Right lobe of liver (tissue), 6 donors: ENCODE data around the gene CHST1. TPM values are rescaled to one million over a fixed set of nuclear protein-coding genes. Genes with fewer than 3 reads are reported as not detected.

Source experiments
- ATAC-seq, 4 donors: fragments of 200-7000 bp; cut with Tn5 transposase; one replicate each; pipeline ENCODE4 v1.9.1; 2020; ENCODE audit warnings: mild to moderate bottlenecking in 4 of 4, moderate library complexity in 4 of 4
- DNase-seq, 3 donors: peaks; one replicate each; pipeline ENCODE4 v3.0.0-alpha.2; 2020
- H3K27ac ChIP-seq, 3 donors: fragments of 200-600 bp; one replicate each; pipeline ENCODE4 v1.8.0; 2022
- H3K27me3 ChIP-seq, 2 donors: fragments of 200-600 bp; one replicate each; pipeline ENCODE4 v1.8.0; 2022
- H3K36me3 ChIP-seq, 4 donors: fragments of 200-600 bp; sonication (generic) in 1 of 4; one replicate each; pipeline versions ENCODE4 v1.5.1 to v1.8.0; 2017 to 2022; ENCODE audit warnings: control low read depth in 1 of 4
- H3K4me1 ChIP-seq, 4 donors: fragments of 200-600 bp; sonication (generic) in 1 of 4; one replicate each; pipeline versions ENCODE4 v1.5.1 to v1.8.0; 2017 to 2022; ENCODE audit warnings: control low read depth in 1 of 4
- H3K4me3 ChIP-seq, 3 donors: fragments of 200-600 bp; one replicate each; pipeline ENCODE4 v1.8.0; 2022
- H3K9me3 ChIP-seq, 4 donors: fragments of 200-600 bp; sonication (generic) in 1 of 4; one replicate each; pipeline versions ENCODE4 v1.5.1 to v1.8.0; 2017 to 2022; ENCODE audit warnings: control low read depth in 1 of 4
- CTCF ChIP-seq, 4 donors: fragments of 200-600 bp in 3 of 4; fragments of 450-650 bp in 1 of 4; IDR thresholded peaks; one replicate each; pipeline versions ENCODE4 v1.5.1 to v1.8.0; 2016 to 2022; ENCODE audit warnings: antibody characterized with exemption in 4 of 4, mild to moderate bottlenecking in 2 of 4
- POLR2A ChIP-seq: fragments of 450-650 bp; IDR thresholded peaks from one replicate; pipeline ENCODE4 v1.6.1; 2017; ENCODE audit warnings: antibody characterized with exemption, mild to moderate bottlenecking
- WGBS: methylation state at CpG from one replicate; pipeline ENCODE4 v1.1.6; 2018; ENCODE audit warnings: low coverage, low lambda C conversion rate; ENCODE audit not compliant: insufficient coverage; ENCODE audit errors: missing lambda C conversion rate; 5-methylcytosine and 5-hydroxymethylcytosine counted together
- intact Hi-C, 2 donors: fragments of 100-400 bp; cut with DNase I; formaldehyde crosslinking; loops; one replicate each; pipeline versions ENCODE4 v1.11.2 to v1.14.1; 2022
- total RNA-seq, 6 experiments: library from RNA; depleted of rRNA in 2 of 6; stranded (reverse); fragments of >200 nt in 2 of 6; fragmentation: NEBNext Ultra II Directional in 3 of 6; extraction: Animal tissue kit (Norgen Biotek cat#: 25700) in 3 of 6; gene quantifications; one replicate each; pipeline versions ENCODE4 v1.1.0 to v1.2.4, GENCODE V29; 2016 to 2023
- donor health status: DM: no; HTN: yes; CAD: no.
- donor health status: DM: no; HTN: no; CAD: no.
- donor health status: DM: no; HTN: no; CAD: no.
- donor health status: DM: no; HTN: yes; CAD: no.
- donor health status: DM: no; HTN: yes; CAD: no.

Gene CHST1
- total RNA-seq, 6 experiments from 2014 or later = 0.49 to 1.6 (median 0.92) TPM

- ATAC-seq (no peak), DNase-seq (no peak)
- H3K27me3 ChIP-seq = no peaks in the 10 kb centered on the region
- intact Hi-C loops = no loop called here
- no peak overlapping the region for H3K27ac ChIP-seq
- 42% methylated on average over 2 of the region's 2 CpGs for WGBS
- no peak for TF ChIP-seq CTCF (IDR thresholded peaks at IDR 0.05)
- H3K9me3 ChIP-seq = no peaks in the 10 kb centered on the region
- H3K36me3 ChIP-seq = no peaks in the 10 kb centered on the region
- H3K4me3 ChIP-seq = no peak overlapping the region
- H3K4me1 ChIP-seq = no peaks in the 10 kb centered on the region
Measured at GRCh38 chr11:45704635-45705034, 39.2 kb upstream of the CHST1 start.

- Histone ChIP-seq H3K36me3 (no peaks in the 10 kb centered on the region), H3K9me3 (no peaks in the 10 kb centered on the region), H3K27me3 (no peaks in the 10 kb centered on the region), H3K27ac (no peak overlapping the region), H3K4me1 (no peaks in the 10 kb centered on the region), H3K4me3 (no peak overlapping the region)
- DNase-seq = no peak
- 71% methylated on average over 4 of the region's 4 CpGs for WGBS
- no peak for TF ChIP-seq POLR2A
- no peak for TF ChIP-seq CTCF (IDR thresholded peaks at IDR 0.05)
- ATAC-seq = no peak
- intact Hi-C loops = no loop called here
Measured at GRCh38 chr11:45704133-45704532, 38.7 kb upstream of the CHST1 start.

GRCh38 chr11:45702511-45702910 lies 37.1 kb upstream of the CHST1 start:
- ATAC-seq (no peak), DNase-seq (no peak)
- H3K27me3 ChIP-seq = no peaks in the 10 kb centered on the region
- 47% methylated on average over 4 of the region's 4 CpGs for WGBS
- H3K36me3 ChIP-seq = no peaks in the 10 kb centered on the region
- no peaks in the 10 kb centered on the region for H3K9me3 ChIP-seq
- H3K27ac ChIP-seq = no peak overlapping the region
- H3K4me1 ChIP-seq = no peaks in the 10 kb centered on the region
- intact Hi-C loops = no loop called here
- H3K4me3 ChIP-seq = no peak overlapping the region
- TF ChIP-seq CTCF (IDR thresholded peaks at IDR 0.05) (no peak), POLR2A (no peak)

GRCh38 chr11:45698777-45699497 lies 33.5 kb upstream of the CHST1 start:
- Histone ChIP-seq H3K4me1 (no peaks in the 10 kb centered on the region), H3K9me3 (no peaks in the 10 kb centered on the region), H3K36me3 (no peaks in the 10 kb centered on the region), H3K27me3 (no peaks in the 10 kb centered on the region), H3K4me3 (no peak overlapping the region), H3K27ac (no peak overlapping the region)
- ATAC-seq = no peak
- 53% methylated on average over 4 of the region's 8 CpGs for WGBS
- no peak for TF ChIP-seq POLR2A
- TF ChIP-seq CTCF (IDR thresholded peaks at IDR 0.05) = no peak
- intact Hi-C loops = no loop called here
- DNase-seq = no peak
